ENCODE measurements around the gene NKX6-1. TPM values are rescaled to one million over a fixed set of nuclear protein-coding genes. Genes with fewer than 3 reads are reported as not detected.

The NKX6-1 gene
- total RNA-seq, result not detected in 2 replicates

GRCh38 chr4:84498935-84499623 lies at the start of gene NKX6-1:
NKX6-1 (minus strand) TSS chr4:84499292; CDS start chr4:84498228, 1,064 bp downstream.

Other genes with a start within 250 kb of the NKX6-1 start
- gene CDS1, start 83.8 kb upstream of the NKX6-1 start, total RNA-seq, result 29.7 and 35.7 TPM in 2 replicates

All from nasal cavity respiratory epithelium epithelial cell of viscerocranial mucosa (primary cell).